ENCODE results near the gene LPCAT2. TPM values are rescaled to one million over a fixed set of nuclear protein-coding genes. Genes with fewer than 3 reads are reported as not detected.

Gene LPCAT2, protein sequence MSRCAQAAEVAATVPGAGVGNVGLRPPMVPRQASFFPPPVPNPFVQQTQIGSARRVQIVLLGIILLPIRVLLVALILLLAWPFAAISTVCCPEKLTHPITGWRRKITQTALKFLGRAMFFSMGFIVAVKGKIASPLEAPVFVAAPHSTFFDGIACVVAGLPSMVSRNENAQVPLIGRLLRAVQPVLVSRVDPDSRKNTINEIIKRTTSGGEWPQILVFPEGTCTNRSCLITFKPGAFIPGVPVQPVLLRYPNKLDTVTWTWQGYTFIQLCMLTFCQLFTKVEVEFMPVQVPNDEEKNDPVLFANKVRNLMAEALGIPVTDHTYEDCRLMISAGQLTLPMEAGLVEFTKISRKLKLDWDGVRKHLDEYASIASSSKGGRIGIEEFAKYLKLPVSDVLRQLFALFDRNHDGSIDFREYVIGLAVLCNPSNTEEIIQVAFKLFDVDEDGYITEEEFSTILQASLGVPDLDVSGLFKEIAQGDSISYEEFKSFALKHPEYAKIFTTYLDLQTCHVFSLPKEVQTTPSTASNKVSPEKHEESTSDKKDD
- total RNA-seq: 4.2 and 7.7 TPM in 2 replicates

DNA sequence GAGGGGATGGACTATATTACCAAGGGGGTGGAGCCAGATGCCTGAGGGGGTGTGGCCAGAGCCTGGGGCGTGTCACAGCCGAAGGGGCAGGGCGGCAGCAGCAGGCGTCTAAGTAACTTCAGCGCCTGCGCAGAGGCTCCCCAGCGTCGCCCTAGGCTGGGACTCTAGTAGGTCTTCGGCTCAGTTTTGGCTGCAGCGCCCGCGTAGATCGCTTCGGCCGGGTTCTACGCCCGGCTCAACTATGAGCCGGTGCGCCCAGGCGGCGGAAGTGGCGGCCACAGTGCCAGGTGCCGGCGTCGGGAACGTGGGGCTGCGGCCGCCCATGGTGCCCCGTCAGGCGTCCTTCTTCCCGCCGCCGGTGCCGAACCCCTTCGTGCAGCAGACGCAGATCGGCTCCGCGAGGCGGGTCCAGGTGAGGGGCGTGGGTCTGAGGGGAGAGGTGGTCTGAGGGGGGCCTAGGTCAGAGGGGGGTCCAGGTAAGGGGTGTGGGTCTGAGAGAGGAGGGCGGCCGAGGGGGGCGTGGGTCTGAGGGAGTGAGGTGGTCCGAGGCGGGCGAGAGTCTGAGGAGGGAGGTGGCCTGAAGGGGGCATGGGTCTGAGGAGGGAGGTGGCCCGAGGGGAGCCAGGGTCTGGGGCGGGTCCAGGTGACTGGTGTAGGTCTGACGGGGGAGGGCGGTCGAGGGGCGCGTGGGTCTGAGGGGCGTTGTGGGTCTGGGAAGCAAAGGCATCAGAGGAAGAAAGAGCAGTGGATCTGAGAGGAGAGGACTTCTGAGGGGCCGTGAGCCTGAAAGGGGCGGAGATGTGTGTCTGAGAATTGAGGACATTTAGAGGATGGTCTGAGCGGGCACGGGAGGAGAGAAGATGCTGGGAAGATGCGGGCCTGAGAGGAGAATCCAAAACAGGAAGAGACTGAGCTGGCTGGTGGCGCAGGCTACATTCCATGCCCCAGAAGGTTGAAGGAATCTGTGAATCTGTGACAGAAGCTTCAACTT is at the start of gene LPCAT2:
TSS of gene LPCAT2 (plus strand) at position 132 of the 991 bp plus-strand sequence. CDS start at position 242, 110 bp downstream.

DNA sequence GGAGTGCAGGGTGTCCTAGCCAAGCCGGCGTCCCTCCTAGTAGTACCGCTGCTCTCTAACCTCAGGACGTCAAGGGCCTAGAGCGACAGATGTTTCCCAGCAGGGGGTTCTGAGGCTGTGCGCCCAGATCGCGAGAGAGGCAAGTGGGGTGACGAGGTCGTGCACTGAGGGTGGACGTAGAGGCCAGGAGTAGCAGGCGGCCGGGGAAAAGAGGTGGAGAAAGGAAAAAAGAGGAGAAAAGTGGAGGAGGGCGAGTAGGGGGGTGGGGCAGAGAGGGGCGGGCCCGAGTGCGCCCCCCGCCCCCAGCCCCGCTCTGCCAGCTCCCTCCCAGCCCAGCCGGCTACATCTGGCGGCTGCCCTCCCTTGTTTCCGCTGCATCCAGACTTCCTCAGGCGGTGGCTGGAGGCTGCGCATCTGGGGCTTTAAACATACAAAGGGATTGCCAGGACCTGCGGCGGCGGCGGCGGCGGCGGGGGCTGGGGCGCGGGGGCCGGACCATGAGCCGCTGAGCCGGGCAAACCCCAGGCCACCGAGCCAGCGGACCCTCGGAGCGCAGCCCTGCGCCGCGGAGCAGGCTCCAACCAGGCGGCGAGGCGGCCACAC is 29.9 kb upstream of the LPCAT2 start, which contains the start of gene MMP2:
TSS of gene MMP2 (plus strand) at position 372 of the 603 bp plus-strand sequence. CDS start 282 bp downstream, outside the sequence.

DNA sequence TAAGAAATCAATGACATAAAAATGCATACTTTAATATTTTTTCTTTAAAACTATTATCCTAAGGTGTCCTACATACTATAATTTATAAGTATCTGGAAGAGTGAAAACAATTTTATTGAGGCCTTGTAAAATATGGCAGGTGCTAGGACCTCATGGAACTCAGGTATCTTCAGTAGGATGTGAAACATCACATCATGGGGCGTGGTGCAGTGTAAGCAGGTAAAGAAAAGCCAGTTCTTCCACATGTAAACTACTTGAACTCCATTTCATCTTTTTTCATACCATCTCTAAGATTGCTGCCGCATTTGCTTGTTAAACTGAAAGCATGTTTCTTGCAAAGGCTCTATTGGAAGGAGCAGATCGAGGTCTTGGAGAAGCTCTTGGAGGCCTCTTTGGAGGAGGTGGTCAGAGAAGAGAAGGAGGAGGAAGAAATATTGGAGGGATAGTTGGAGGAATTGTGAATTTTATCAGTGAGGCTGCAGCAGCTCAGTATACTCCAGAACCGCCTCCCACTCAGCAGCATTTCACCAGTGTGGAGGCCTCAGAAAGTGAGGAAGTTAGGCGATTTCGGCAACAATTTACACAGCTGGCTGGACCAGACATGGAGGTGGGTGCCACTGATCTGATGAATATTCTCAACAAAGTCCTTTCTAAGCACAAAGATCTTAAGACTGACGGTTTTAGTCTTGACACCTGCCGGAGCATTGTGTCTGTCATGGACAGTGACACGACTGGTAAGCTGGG is 57.7 kb downstream of the LPCAT2 start, which contains the start of gene CAPNS2:
TSS of gene CAPNS2 (plus strand) at position 253 of the 744 bp plus-strand sequence. CDS start at position 326, 73 bp downstream.

Other genes with a start within 250 kb of the LPCAT2 start
- gene IRX6, start 184.9 kb upstream of the LPCAT2 start, total RNA-seq: 1.1 TPM in 1 of 2 replicates, not detected in the other
- 90.1 and 350 TPM in 2 replicates for gene MMP2, start 29.9 kb upstream of the LPCAT2 start, total RNA-seq
- not detected in 2 replicates for gene CAPNS2, start 57.6 kb downstream of the LPCAT2 start, total RNA-seq
- not detected in 2 replicates for gene SLC6A2, start 146.9 kb downstream of the LPCAT2 start, total RNA-seq

Data from mesangial cell (primary cell).